ENCODE data around the gene MYO5B.

The MYO5B gene

DNA sequence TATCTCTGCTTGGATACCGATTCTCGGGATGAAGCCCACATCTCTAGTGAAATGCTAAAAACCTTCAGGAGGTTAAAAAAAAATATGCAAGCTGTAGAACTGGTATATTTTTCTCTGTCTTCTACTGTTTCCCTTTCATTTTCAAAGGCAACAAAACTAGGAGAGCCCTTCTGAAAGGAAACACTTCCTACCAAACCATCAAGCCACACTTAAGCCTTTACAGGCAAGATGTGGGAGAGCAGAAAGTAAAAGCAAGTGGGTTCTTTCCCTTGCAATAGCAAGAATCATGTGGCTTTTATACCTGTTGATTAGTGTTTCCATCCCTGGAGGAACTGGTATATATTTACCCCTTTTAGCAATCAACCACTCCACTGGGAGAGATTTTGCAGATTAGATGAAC, 233.7 kb downstream of the MYO5B start:
- DNase-seq = no peak

DNA sequence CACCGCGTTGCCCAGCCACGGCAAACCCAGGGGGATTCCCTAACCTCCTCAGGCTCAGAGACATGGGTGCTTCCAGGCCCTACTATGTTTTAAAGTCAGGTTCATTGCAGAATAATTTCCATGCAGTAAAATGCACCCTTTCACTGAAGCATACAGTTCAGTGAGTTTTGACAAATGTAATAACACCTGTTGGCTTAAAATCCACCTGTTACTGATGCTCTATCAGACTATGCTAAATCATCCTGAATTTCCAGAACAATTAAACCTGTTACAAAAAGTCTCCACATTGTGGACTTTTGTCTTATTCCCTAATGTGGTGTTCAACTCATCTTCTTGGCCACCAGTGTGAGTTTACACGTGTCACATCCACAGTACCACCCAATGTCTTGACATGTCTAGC, 234.6 kb downstream of the MYO5B start:
- DNase-seq = no peak

DNA sequence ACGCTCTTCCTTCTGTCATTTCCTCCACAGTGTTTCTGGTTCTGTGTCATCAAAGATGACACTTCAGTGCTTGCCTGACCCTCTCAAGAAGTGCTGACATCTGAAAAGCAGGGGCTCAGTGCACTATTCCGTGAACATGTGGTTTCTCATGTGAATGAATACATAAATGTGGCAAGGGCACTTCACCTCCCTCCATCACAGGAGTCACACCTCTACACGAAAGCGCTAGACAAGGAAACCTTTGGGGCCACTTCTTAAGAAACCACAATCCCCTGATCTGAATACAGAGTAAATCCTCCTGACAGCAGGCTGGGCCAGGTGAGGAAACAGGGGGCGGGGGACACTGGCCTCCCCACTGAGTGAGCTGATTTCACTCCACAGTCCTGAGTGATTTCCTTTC, 235.8 kb downstream of the MYO5B start:
- DNase-seq = no peak

DNA sequence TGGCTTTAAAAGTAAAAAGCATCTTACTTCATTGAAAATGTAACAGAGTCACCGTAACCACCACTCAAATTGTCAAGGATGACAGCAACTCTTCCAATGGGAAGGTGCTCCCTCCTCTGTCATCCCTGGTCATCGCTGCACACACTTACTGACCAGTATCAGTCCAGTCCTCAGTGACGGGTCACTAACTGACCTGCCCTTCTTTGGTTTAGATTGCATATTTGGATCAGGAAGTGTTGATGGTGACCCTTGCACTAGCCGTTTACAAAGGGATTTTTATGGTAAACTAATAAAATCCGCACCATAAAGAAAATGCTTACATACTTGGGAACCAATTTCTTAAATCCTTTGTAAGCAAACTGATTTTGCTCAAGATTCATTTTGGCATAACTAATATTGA, 239.7 kb downstream of the MYO5B start:
- DNase-seq = no peak

DNA sequence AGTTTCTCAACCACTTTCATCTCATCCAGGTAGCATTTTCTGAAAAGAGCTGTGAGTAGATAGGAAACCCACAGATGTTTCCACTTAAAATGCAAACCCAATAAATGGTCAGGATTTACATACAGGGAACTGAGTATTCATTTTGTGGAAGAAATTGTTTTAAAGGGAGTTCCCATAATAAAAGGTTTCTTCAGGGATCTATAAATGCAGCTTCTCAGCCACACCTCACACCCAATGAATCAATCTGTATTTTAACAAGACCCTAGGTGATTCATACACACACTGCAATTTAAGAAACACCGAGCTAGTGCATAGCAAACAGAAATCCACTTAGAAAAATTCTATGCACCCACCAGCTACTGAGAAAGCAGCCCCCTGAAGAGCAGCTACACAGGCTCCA, 241.6 kb downstream of the MYO5B start:
- DNase-seq = no peak

DNA sequence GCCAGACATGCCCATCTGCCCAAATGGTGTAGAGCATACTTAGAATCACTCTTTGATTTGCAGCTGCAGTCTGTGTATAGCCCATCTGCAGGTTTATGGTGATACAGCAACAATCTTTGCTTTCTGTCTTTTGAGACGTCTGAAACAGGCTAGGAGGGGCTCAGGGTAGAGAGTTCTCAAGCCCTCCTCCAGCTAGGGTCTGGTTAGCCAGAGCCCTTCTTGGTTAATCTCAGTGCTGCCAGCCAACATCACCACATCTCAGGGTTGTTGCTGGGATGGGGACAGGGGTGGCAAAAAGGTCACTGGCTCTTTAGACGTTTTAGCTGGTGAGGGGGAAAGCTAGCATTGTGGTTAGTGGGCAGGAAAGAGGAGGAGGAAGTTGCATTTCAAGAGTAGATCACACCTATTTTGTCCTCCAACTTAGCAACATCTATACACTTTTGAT, 245.0 kb downstream of the MYO5B start:
- no peak for DNase-seq

DNA sequence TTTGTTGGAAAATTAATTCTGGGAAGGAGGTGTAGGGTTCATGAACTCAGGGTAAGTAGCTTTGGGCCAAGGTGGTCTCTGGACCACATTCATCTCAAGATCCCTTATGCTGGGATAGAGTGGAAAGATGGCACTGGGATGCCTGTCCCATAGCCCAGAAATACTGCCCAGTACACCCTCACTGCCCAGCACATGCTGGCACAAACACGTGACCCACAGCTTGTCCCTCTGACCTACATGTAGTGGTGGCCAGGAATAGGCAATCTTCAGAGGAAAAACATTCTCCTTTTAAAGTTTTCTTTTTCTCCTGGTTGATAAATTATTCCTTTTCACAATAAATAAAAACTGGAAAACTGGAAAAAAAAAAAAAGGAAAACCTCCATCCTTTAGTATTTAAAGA, 246.0 kb downstream of the MYO5B start:
- no peak for DNase-seq

DNA sequence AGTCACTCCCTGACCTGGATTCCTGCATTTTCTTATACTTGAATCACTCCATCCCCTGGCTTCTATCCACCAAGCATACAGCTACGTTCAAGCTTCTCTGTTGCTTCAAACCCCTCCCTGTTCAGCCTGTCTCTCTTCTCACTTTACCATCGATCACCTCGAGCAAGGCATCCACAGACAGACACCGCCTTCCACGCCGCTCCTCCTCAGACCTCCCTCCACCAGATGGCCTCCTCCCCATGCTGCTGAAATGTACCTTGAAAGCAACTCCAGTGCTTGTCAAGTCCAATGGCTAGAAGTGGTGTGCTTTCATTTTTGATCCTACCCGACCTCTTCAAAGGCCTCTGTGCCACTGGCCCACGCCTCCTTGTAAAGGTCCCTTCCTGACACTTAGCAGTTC, 250.3 kb downstream of the MYO5B start:
- DNase-seq = no peak

DNA sequence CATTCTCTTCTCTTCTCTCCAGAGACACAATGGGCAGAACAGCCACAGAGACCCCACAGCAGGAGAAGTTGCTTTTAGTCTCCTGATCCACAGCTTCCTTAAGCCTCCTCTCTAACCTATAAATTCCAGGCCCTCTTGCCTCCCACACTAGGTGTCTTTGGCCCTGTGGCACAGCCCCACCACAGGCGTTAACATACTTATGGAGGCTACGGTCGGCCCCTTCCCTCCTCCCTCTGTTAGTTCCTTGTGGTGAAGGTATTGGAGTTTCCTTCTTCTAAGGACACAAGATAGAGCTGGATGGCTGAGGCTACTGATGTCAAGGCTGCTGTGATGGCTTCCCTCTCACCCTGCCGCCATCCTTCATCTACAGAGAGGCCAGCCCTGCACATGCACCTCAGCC, 258.1 kb downstream of the MYO5B start:
- DNase-seq = no peak

DNA sequence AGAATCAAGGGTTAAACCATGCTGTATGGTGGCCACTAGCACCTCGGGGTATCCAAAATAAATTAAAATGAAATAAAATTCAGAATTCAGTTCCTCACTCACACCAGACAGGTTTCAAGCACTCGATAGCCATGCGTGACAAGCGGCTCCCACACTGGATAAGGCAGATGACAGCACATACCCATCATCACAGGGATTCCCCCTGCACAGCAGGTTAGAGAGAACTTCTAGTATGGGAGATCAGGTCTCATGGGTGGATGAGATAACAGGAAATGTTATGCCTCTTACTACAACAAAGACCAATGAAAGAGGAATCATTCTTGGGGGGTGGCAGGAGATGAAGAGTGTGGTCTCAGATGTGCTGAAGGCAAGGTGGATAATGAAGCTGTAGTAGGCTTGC, 259.7 kb downstream of the MYO5B start:
- DNase-seq = no peak

DNA sequence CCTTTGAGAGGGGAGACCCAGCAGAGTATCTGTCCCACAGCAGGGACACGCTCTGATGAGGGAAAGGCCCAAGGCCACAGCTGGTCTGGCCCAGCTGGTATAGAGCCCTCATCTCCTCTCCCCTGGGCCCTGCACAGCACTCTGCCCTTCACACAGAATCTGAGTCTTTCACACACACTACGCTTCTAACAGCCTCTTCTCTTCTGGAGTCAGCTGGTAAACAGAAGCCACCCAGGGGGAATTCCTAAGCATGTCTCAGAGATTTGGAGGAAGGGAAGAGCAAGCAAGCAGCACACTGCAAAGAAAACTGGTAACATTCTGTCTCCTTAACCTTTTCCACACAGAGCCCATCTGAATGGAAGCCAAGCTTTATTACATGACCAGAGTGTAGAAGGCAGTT, 260.5 kb downstream of the MYO5B start:
- DNase-seq = no peak

DNA sequence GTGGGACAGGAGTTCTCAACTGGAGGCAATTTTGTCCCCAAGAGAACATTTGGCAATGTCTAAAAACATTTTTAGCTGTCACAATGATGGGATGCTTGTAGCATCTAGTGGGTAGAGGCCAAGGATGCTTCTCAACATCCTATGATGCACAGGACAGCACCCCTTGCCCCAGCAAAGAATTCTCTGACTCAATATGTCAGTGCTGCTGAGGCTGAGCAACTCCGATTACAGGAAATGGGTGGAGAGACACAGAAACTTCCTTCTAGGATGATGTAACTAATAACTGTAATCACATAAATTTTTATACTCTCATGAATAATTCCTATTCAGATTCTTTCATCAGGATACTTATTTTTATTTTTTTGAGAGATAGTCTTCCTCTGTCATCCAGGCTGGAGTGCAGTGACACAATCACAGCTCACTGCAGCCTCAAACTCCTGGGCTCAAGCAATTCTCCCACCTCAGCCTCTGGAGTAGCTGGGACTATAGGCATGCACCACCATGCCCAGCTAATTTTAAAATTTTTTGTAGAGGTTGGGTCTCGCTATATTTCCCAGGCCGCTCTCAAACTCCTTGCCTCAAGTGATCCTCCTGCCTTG, 261.3 kb downstream of the MYO5B start:
- DNase-seq = no peak

DNA sequence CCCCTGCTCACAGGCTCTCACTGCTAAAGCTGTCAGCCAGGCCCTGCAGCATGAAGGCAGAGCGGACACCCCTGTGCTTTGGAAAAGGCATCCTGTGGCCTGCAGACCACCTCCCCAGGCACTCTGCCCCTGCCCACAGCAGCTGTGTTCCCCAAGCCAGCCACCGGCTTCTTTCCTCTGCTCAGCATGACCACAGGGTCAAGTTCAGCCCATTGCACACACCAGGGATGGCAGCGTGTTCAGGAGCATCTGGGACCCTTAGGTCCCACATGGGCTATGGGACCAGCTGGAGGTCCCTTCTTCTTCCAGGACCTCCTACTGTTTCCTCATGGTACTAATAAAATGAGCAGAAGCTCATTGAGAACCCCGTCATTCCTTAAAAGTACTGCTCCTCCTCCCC, 263.2 kb downstream of the MYO5B start:
- DNase-seq = no peak

DNA sequence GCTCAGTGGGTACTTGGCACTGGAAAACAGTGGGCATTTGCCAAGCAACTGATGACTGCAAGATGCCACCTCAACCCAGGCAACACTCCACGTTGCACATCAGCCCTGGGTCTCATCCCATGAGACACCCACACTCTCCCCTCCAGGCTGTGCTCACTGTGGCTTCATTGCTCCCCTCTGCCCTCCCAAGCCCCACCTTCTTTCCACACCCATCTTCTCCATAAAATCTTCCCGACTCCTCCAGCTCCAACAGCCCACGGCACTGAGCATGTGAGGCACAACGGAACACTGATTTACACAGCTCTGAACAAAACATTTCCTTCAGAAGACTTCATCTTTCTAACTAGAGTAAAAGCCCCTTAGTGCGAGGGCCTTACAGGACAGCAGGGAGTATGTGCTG, 263.8 kb downstream of the MYO5B start:
- DNase-seq = no peak

DNA sequence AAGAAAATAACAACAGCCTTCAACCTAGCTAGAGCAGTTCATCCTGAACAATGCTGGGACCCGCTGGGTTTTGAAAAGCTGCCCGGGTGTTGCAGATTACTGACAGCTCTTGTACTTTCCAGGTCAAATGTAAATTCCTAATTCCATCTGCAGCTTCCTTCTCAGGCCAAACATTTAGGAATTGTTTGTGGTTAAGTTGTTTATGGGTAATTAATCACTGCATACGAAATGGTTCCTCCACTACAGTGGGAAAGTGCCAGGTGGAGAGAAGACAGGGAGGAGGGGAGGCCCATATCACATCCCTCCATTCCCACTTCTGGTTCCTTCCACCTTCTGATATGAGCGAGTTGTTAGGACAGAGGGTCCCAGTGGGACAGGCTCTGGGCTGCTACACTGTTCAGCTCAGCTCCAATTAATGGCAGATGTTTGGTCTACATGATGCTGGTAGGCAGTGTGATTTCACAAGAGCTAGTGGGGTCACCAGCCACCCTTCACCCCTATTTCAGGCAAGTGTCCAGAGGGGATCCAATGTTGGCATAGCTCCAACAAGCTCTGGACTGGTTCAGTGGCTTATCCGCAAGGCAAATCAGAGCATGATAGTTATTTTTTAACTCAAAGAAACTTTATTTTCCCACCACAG, 268.7 kb downstream of the MYO5B start:
- DNase-seq = no peak

DNA sequence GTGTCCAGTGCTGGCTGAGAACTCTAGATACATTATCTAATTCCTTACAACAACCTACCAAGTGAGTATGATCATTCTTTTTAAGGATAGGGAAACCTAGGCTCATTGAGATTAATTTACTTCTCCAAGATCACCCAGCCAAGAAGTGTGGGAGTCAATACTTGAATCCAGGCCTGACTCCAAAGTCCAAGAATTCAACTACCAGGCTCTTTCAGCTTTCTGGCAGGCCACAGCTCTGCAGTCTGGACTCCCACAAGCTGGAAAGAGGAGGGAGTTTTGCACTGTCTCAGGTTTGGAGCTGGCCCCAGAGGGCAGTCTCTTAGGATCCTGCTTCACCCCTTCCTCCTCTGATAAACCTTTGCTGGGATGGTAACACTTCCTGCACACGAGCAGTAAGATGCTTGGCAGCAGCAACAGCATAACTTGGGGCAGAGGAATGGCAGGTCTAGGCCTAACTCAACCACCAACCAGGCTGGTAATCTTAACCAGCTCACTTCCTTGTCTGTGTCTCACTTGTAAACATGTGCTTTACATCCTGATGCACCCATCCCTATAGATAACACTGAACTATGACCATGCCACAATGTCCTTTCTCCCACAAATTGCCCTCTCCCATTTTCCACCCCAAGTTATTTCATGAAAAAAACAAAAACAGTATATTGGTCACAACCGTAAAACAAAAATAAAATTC, 270.5 kb downstream of the MYO5B start:
- DNase-seq = no peak

DNA sequence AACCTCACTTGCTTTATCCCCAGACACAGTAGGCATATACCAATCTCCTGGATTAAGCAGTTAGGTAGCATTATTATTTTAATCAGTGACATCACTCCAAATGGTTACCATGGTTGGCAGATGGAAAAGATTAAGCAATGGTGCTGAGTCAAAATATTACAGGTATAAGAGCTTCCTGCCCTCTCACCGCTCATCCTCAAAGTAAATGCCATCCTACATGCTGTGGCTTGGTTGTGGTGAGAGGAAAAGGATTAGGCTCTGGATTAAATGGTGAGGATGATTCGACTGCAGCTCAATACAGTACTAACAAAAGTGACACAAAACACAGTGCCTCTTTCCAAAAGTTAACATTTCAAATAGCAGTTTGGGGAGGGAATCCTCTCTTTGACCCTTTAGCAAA, 272.7 kb downstream of the MYO5B start:
- DNase-seq = no peak

DNA sequence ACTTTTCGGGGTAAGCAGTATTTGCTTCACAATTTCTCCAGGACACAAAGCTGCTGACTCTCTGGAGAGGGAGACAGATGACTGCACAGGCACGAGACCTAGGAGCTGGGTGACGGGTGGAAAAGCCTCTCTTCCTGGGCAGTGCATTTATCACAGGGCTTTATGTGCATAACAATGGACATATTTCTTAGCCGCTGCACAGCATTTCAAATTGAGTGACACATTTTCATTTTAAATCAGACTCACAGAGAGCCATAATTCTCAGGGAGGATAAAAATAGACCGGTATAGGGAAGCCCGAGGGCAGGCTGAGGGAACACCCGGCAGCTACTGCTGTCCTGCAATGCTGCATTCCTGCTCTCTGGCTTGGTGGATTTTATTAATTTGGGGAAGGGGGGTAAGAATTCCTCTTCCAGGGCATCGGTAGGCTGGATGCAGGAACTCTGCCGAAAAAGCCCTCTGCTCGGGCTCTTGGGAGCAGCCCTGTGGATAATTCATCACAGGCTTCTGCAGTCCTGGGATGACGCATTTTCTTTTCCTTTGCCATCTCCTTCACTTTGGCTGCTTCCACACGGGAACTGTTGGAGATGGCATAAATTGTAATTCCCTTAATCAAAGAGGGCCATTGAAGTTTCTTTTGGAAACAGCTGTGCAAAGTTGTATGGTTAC, 273.5 kb downstream of the MYO5B start:
- no peak for DNase-seq

DNA sequence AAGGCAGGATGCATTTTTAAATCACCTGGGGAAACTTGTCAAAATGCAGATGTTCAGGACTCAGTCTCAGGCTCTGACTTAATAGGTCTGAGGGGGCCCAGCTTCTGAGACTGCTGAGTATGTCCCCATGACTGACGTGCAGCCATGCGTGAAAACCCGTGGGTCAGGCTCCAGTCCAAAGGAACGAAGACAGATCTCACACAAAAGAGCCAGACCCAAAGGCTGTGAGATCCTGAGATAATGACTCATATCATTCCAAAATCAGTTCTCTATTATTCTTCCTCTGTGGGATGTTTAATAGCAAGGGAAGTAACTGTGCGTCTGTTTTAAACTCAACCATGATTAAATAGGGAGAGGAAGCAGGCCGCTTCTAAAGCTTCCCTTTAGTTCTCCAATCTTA, 274.2 kb downstream of the MYO5B start:
- no peak for DNase-seq

DNA sequence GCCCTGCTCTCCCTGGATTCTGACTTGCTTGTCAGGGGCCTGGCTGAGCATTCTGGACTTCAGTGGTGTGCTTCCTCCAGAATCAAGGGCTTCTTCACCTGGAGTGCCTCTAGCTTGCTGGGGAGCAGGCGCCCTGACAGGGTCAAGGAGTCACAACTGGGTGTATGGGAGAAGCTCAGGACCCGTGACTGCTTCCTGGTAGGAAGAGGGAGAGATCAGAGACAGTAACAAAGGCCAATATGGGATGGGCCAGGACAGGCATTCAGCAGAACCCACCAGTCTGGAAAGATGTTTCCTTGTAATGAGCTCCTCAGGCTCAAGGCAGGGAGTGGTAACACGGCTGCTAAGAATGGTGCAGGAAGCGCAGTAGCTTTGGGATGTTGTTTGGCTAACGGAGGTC, 277.2 kb downstream of the MYO5B start:
- no peak for DNase-seq

DNA sequence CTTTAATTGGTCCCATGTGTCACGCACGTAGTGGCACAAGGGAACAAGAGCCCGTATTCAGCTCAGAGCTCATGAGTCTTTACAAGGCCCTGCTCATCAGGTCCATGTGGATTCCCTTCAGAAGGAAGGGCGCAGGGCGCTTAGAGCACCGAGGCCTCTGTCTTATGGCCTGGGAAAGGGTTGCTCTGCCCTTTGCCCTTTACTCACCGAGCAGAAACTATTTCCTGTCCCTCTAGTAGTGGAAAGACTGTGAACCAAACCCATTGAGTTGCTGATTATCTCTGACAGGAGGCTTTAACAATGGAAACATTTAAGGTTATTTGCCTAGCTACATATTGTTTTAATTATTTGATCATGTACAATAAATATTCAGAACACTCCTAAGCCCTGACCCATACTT, 279.6 kb downstream of the MYO5B start:
- no peak for DNase-seq

DNA sequence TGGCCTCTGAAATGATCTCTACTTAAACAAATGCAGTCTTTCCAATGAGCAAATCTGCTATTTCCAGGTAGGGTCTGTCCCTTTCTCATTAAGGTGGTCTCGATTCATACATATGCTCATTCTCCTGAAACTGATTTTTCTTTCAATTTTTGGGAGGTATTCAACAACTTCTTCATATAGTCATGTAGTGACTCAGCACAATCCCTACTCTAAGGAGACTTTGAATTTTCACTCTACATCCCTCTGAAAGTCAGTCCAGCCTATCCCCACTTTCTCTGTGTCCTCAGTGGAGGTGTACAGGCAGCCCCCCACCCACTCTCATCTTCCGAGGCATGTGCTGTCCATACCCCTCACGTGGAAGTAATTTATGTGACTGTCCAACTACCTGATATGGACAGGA, 281.7 kb downstream of the MYO5B start:
- DNase-seq = no peak

DNA sequence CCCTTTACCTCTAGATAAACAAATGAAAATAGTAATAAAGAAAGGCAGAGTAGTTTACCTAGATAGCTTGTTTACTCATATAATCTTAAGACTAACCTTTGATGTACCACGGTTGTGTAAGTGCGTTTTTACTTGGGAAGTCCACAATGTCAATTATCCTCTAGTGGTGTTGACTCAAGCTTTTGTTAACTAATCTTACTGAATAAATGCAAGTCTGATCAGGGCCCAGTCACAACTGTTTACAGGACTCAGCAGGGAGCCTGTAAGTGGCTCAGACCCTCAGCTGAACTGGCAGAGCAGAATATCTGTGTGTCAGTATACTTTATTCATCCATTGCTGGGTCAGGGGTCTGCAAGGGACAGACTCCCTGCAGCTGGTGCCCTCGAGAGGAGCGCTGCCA, 283.5 kb downstream of the MYO5B start:
- no peak for DNase-seq

DNA sequence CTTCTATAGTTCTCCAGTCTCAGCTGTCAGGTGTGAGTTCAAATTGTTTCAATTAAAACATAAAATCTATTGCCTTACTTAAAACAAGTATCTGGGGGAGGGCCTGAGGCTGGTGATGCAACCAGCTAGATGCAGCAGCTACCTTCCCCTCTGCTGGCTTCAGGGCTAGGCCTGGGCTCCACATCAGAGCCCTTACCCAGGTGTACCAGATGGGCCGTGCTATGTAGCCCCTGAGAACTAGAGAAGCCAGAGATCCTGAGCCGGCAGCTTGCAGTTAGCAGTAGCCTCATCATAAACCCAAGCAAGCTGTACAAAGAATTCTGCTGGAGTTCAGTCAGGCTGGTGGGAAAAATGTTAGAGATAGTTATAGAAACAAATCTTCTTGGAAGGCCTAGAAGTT, 284.0 kb downstream of the MYO5B start:
- no peak for DNase-seq

All from OCI-M1 (cell line).